Mesendoderm (in vitro differentiated cells): Measurements from ENCODE around the gene NMRK1.

Experiments
- DNase-seq: peaks from one replicate; pipeline ENCODE4 v3.0.0; 2013
- H2AK5ac ChIP-seq: 2 replicates; pipeline ENCODE4 v1.6.1; 2013; ENCODE audit warnings: low read length, inconsistent platforms
- H2BK120ac ChIP-seq: 2 replicates; pipeline ENCODE4 v1.6.1; 2013; ENCODE audit warnings: low read depth, mild to moderate bottlenecking, low read length, moderate library complexity, mixed read lengths
- H2BK15ac ChIP-seq: replicated peaks from 2 replicates; pipeline ENCODE4 v1.6.1; 2013; ENCODE audit warnings: low read depth, mild to moderate bottlenecking, moderate library complexity
- H2BK5ac ChIP-seq: 2 replicates; pipeline ENCODE4 v1.6.1; 2013; ENCODE audit warnings: low read length, inconsistent platforms
- H3K18ac ChIP-seq: 2 replicates; pipeline ENCODE4 v1.6.1; 2013; ENCODE audit warnings: mild to moderate bottlenecking, low read length, mixed read lengths
- H3K23ac ChIP-seq: one replicate; pipeline ENCODE4 v1.6.1; 2013; ENCODE audit warnings: low read length
- H3K27ac ChIP-seq: 2 replicates; pipeline ENCODE4 v1.5.1; 2013; ENCODE audit warnings: low read depth, mild to moderate bottlenecking, inconsistent platforms, low read length, moderate library complexity
- H3K27me3 ChIP-seq: 2 replicates; pipeline ENCODE4 v1.6.1; 2013; ENCODE audit warnings: low read length, control low read depth, mild to moderate bottlenecking, inconsistent platforms; ENCODE audit not compliant: insufficient read depth, poor library complexity
- H3K36me3 ChIP-seq: 2 replicates; pipeline ENCODE4 v1.6.1; 2013; ENCODE audit warnings: low read length, inconsistent platforms; ENCODE audit not compliant: control insufficient read depth, insufficient read depth
- H3K4ac ChIP-seq: one replicate; pipeline ENCODE4 v1.6.1; 2013; ENCODE audit warnings: low read depth, mild to moderate bottlenecking, low read length, moderate library complexity
- H3K4me1 ChIP-seq: 2 replicates; pipeline ENCODE4 v1.6.1; 2013; ENCODE audit warnings: low read depth, low read length, inconsistent platforms; ENCODE audit not compliant: control insufficient read depth
- H3K4me2 ChIP-seq: 2 replicates; pipeline ENCODE4 v1.6.1; 2013; ENCODE audit warnings: low read length
- H3K4me3 ChIP-seq: 2 replicates; pipeline ENCODE4 v1.5.1; 2013; ENCODE audit warnings: mild to moderate bottlenecking, low read length
- H3K56ac ChIP-seq: one replicate; pipeline ENCODE4 v1.6.1; 2013; ENCODE audit warnings: low read length
- H3K79me1 ChIP-seq: 2 replicates; pipeline ENCODE4 v1.6.1; 2013; ENCODE audit warnings: low read length, inconsistent platforms
- H3K79me2 ChIP-seq: 2 replicates; pipeline ENCODE4 v1.6.1; 2013; ENCODE audit warnings: mild to moderate bottlenecking, low read length; ENCODE audit not compliant: control insufficient read depth, insufficient read depth
- H3K9ac ChIP-seq: 2 replicates; pipeline ENCODE4 v1.6.1; 2013; ENCODE audit warnings: low read length, inconsistent platforms
- H4K5ac ChIP-seq: one replicate; pipeline ENCODE4 v1.6.1; 2013; ENCODE audit warnings: low read length
- H4K8ac ChIP-seq: one replicate; pipeline ENCODE4 v1.6.1; 2013; ENCODE audit warnings: low read depth, mild to moderate bottlenecking, control low read depth, low read length, moderate library complexity
- whole genome bisulfite sequencing: extraction: QIAGEN DNeasy Blood & Tissue Kit; methylation state at CpG from one replicate; pipeline ENCODE4 v1.1.7; 2013; ENCODE audit warnings: low lambda C conversion rate, missing lambda C conversion rate; ENCODE audit not compliant: insufficient coverage; ENCODE audit errors: extremely low coverage; 5-methylcytosine and 5-hydroxymethylcytosine counted together

The NMRK1 gene

GRCh38 chr9:75130621-75131230, 42.8 kb upstream of the NMRK1 start:
- no peak overlapping the region for H2BK15ac ChIP-seq
- H3K27me3 ChIP-seq = no peaks in the 10 kb centered on the region
- H3K4me3 ChIP-seq = no peak overlapping the region
- no peak overlapping the region for H3K4ac ChIP-seq
- H3K23ac ChIP-seq = no peak overlapping the region
- no peak overlapping the region for H3K27ac ChIP-seq
- no peaks in the 10 kb centered on the region for H3K4me1 ChIP-seq
- H3K4me2 ChIP-seq = no peak overlapping the region
- H3K79me2 ChIP-seq = no peaks in the 10 kb centered on the region
- no peak overlapping the region for H4K5ac ChIP-seq
- H3K79me1 ChIP-seq = no peaks in the 10 kb centered on the region
- no peak for DNase-seq
- H2AK5ac ChIP-seq = no peak overlapping the region
- no peak overlapping the region for H2BK120ac ChIP-seq
- no peaks in the 10 kb centered on the region for H3K36me3 ChIP-seq
- H3K9ac ChIP-seq = no peak overlapping the region
- no peak overlapping the region for H3K18ac ChIP-seq
- WGBS = no CpG with 5 or more reads among the region's 5 CpGs
- H3K56ac ChIP-seq = no peak overlapping the region
- no peak overlapping the region for H2BK5ac ChIP-seq
- no peak overlapping the region for H4K8ac ChIP-seq

- no peak overlapping the region for H4K8ac ChIP-seq
- no peak overlapping the region for H3K4me2 ChIP-seq
- H4K5ac ChIP-seq = no peak overlapping the region
- no peak overlapping the region for H2BK5ac ChIP-seq
- H3K4me1 ChIP-seq = no peaks in the 10 kb centered on the region
- no peak for DNase-seq
- no peak overlapping the region for H2BK120ac ChIP-seq
- no peaks in the 10 kb centered on the region for H3K36me3 ChIP-seq
- H2BK15ac ChIP-seq = no peak overlapping the region
- H3K18ac ChIP-seq = no peak overlapping the region
- H3K79me2 ChIP-seq = no peaks in the 10 kb centered on the region
- H2AK5ac ChIP-seq = no peak overlapping the region
- no peak overlapping the region for H3K56ac ChIP-seq
- no peak overlapping the region for H3K27ac ChIP-seq
- no peak overlapping the region for H3K4ac ChIP-seq
- no peaks in the 10 kb centered on the region for H3K27me3 ChIP-seq
- H3K4me3 ChIP-seq = no peak overlapping the region
- no peak overlapping the region for H3K23ac ChIP-seq
- WGBS = no CpG with 5 or more reads among the region's 5 CpGs
- no peaks in the 10 kb centered on the region for H3K79me1 ChIP-seq
- H3K9ac ChIP-seq = no peak overlapping the region
Measured at GRCh38 chr9:75130172-75130571, 42.2 kb upstream of the NMRK1 start.

GRCh38 chr9:75128535-75128934, 40.6 kb upstream of the NMRK1 start:
- DNase-seq = no peak
- H3K79me2 ChIP-seq = no peaks in the 10 kb centered on the region
- no peak overlapping the region for H4K8ac ChIP-seq
- H3K79me1 ChIP-seq = no peaks in the 10 kb centered on the region
- H3K56ac ChIP-seq = no peak overlapping the region
- H2AK5ac ChIP-seq = no peak overlapping the region
- H3K4me2 ChIP-seq = no peak overlapping the region
- H4K5ac ChIP-seq = no peak overlapping the region
- no peak overlapping the region for H3K4ac ChIP-seq
- WGBS = no CpG with 5 or more reads among the region's 2 CpGs
- no peak overlapping the region for H2BK5ac ChIP-seq
- no peaks in the 10 kb centered on the region for H3K36me3 ChIP-seq
- H3K9ac ChIP-seq = no peak overlapping the region
- H3K4me3 ChIP-seq = no peak overlapping the region
- H3K27me3 ChIP-seq = no peaks in the 10 kb centered on the region
- H3K4me1 ChIP-seq = no peaks in the 10 kb centered on the region
- no peak overlapping the region for H3K27ac ChIP-seq
- no peak overlapping the region for H3K23ac ChIP-seq
- H2BK120ac ChIP-seq = no peak overlapping the region
- no peak overlapping the region for H2BK15ac ChIP-seq
- H3K18ac ChIP-seq = no peak overlapping the region

- Histone ChIP-seq H2BK5ac (no peak overlapping the region), H4K5ac (no peak overlapping the region), H3K79me2 (no peaks in the 10 kb centered on the region), H3K79me1 (peaks cover 1% of the 10 kb centered on the region), H3K27me3 (no peaks in the 10 kb centered on the region), H3K23ac (no peak overlapping the region), H3K56ac (no peak overlapping the region), H3K4me3 (no peak overlapping the region), H3K4me2 (no peak overlapping the region), H3K9ac (no peak overlapping the region), H2BK120ac (no peak overlapping the region), H3K4me1 (no peaks in the 10 kb centered on the region), H2AK5ac (no peak overlapping the region), H3K18ac (no peak overlapping the region), H3K4ac (no peak overlapping the region), H2BK15ac (no peak overlapping the region), H4K8ac (no peak overlapping the region), H3K36me3 (no peaks in the 10 kb centered on the region), H3K27ac (no peak overlapping the region)
- no CpG with 5 or more reads among the region's 10 CpGs for WGBS
- DNase-seq = no peak
Measured at GRCh38 chr9:75123696-75124095, 35.7 kb upstream of the NMRK1 start.

GRCh38 chr9:75121914-75122558, 34.1 kb upstream of the NMRK1 start:
- no peak overlapping the region for H3K56ac ChIP-seq
- no peak overlapping the region for H3K4ac ChIP-seq
- H4K8ac ChIP-seq = no peak overlapping the region
- H3K79me2 ChIP-seq = no peaks in the 10 kb centered on the region
- H3K4me3 ChIP-seq = no peak overlapping the region
- no peak overlapping the region for H3K27ac ChIP-seq
- H4K5ac ChIP-seq = no peak overlapping the region
- H2BK5ac ChIP-seq = no peak overlapping the region
- no peaks in the 10 kb centered on the region for H3K36me3 ChIP-seq
- H3K23ac ChIP-seq = no peak overlapping the region
- no CpG with 5 or more reads among the region's 5 CpGs for WGBS
- no peaks in the 10 kb centered on the region for H3K27me3 ChIP-seq
- DNase-seq = no peak
- H2BK120ac ChIP-seq = no peak overlapping the region
- H3K4me2 ChIP-seq = no peak overlapping the region
- H3K9ac ChIP-seq = no peak overlapping the region
- H3K79me1 ChIP-seq = peaks cover 1% of the 10 kb centered on the region
- no peak overlapping the region for H3K18ac ChIP-seq
- no peak overlapping the region for H2BK15ac ChIP-seq
- H3K4me1 ChIP-seq = no peaks in the 10 kb centered on the region
- no peak overlapping the region for H2AK5ac ChIP-seq

GRCh38 chr9:75120686-75121085, 32.7 kb upstream of the NMRK1 start:
- Histone ChIP-seq H2BK120ac (no peak overlapping the region), H3K4me1 (no peaks in the 10 kb centered on the region), H2AK5ac (no peak overlapping the region), H3K23ac (no peak overlapping the region), H3K36me3 (no peaks in the 10 kb centered on the region), H3K18ac (no peak overlapping the region), H4K8ac (no peak overlapping the region), H3K27ac (no peak overlapping the region), H3K4me2 (no peak overlapping the region), H2BK5ac (no peak overlapping the region), H3K56ac (no peak overlapping the region), H3K4ac (no peak overlapping the region), H3K9ac (no peak overlapping the region), H3K79me1 (peaks cover 1% of the 10 kb centered on the region), H4K5ac (no peak overlapping the region), H3K79me2 (no peaks in the 10 kb centered on the region), H2BK15ac (no peak overlapping the region), H3K27me3 (no peaks in the 10 kb centered on the region), H3K4me3 (no peak overlapping the region)
- DNase-seq = no peak
- no CpG with 5 or more reads among the region's 4 CpGs for WGBS
